HG03442 (cell line): ENCODE measurements around the gene KAZN.
A peak's percentile ranks its signal among the peaks of the same experiment; 100 is the strongest.

Source experiments
- ATAC-seq: cut with Tn5 transposase; IDR thresholded peaks from one replicate; pipeline ENCODE4 v1.9.1; 2021; ENCODE audit warnings: mild to moderate bottlenecking, moderate library complexity; ENCODE audit not compliant: unreplicated experiment

The KAZN gene

DNA sequence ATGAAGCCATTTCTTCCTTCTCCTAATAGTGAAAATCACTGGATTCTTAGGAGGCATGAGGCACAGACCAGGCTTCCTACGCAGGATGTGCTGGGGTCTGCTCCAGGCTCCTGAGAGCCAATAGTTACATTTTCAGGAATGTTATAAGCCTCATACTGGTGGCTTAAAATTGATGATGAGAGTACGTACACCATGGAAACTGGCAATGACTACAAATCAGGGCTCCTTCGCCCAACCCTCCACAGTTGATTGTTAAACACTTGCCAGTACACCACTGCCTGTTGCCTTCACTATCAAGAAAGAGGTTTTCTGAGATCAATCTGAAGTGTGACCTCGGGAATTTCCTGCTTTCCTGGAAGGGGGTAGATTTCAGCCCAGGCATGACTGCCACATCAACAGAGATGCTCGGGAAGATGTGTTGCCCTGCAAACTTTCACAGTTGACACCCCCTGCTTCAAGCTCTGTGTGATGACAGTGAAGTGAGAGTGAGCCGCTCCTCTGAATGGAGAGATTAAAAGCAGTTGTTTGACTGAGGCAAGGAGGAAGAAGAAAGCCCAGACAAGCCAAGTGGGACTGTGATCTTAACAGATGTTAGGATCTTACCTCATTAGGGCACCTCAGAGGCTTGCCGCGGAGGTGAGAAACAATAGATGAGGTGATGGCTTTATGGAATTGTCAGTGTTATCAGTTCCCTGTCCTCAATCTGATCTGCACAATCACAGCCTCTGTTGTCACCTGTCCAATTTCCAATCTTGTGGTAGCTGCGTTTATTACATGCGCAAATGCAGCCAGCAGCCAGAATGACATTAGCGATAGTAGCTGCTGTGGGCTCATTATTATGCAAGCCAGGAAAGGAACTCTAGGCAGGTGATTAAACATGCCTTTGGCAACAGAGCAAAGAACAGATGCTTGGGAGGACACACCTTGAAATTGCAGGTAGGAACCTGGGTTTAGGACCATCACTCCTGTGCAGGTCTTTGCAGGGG is 277.3 kb downstream of the KAZN start:
- no peak for ATAC-seq

DNA sequence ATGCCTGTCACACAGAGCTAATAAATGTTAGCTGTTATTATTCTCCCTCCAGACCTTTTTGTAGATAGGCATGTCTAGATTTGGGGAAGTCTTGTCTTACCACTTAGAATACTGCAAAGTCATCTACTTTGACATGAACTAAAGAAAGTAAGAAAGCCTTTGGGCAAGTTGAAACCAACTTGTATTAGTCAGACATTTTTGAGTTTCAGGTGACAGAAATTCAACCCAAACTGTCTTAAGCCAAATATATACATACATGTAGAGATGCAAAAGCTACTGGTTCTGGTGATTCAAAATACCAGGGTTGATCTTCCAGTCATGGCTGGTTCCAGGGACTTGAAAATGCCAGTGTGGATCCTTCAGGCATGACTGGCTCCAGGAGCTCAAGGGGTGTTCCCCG is 278.3 kb downstream of the KAZN start:
- no peak for ATAC-seq

DNA sequence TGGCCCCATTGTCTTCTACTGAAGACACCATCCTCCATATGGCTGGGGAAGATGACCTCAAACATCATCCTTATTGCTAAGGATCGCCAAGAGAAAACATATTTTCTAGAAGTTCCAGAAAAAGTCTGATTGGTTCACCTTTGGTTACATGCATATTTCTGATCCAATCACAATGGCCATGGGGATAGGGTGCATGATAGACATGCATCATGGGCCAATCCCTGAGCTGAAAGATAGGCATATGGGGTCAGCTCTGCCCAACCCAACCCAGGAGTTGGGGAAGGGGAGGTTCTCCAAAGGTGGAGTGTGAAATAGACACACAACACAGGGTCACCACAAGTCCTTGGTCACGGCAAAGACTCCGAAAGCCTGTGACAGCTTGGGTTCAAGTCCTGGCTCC is 278.7 kb downstream of the KAZN start:
- ATAC-seq = no peak

DNA sequence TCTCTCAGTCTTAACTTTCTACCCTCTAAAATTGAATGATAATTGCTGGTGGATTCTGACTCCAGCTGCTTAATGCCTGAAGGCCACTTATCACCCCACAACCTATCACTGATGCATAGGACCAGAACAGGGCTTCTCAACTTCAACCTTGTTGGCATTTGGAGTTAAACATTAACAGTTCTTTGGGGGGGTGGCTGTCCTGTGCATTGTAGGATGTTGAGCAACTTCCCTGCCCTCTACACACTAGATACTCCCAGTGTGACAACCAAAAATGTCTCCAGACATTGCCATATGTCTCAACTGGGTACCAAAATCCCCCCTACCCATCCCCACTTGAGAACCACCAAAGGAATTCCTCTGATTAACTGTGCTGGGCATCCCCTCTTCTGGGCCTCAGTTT is 279.6 kb downstream of the KAZN start:
- no peak for ATAC-seq

DNA sequence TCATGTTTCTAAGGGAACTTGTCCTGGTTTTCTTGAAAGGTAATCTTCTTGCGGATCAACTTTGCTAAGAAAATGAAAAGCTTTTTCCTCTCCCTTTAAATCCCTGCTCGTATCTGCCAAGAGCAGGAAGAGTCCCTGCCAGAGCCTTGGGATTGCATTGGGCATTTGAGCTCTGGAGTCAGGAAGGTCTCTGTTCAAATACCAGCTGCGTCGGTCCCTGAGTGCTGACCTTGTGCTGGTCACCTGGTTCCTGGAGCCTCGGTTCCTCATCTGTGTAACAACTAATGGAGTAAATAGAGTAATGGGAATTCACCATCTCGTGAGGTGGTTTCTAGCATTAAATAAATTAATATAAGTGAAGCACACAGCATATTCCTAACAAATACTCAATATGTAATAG is 280.5 kb downstream of the KAZN start:
- no peak for ATAC-seq

DNA sequence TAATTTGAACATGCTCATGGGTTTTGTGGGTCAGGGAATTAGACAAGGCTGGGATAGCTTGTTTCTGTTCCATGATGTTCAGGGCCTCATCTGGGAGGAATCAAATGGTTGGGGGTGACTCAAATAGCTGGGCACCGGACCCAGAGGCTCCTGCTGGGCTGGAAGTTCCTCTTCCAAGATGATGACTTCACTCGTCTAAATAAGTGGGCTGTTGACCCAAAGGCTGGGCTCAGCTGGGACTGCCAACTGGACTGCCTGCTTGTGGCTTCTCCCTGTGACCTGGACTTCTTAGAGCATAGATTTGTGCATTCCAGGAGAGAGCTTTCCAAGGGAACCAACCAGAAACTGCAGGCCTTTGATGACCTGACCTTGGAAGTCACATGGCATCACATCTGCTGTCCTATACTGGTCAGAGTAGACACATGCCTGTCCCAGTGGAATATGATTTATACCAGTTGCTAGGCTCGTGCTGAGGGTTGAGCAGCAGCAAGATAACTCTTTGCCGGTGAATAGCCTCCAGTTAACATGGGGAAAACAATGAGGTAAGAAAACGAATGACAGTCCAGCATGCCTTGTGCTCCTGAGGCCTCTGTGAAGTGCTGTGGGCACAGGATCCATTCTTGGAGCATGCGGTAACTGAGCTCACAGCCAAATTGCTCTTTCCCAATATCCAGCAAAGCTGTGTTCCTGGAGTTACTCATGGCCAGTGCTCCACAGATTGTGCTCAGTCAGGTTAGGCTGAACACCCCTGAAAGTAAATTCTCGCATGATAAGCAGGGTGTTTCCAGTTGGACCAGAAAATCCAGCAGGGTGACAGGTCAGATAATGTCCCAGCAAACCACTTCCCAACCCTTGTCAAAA is 282.2 kb downstream of the KAZN start:
- ATAC-seq = no peak

DNA sequence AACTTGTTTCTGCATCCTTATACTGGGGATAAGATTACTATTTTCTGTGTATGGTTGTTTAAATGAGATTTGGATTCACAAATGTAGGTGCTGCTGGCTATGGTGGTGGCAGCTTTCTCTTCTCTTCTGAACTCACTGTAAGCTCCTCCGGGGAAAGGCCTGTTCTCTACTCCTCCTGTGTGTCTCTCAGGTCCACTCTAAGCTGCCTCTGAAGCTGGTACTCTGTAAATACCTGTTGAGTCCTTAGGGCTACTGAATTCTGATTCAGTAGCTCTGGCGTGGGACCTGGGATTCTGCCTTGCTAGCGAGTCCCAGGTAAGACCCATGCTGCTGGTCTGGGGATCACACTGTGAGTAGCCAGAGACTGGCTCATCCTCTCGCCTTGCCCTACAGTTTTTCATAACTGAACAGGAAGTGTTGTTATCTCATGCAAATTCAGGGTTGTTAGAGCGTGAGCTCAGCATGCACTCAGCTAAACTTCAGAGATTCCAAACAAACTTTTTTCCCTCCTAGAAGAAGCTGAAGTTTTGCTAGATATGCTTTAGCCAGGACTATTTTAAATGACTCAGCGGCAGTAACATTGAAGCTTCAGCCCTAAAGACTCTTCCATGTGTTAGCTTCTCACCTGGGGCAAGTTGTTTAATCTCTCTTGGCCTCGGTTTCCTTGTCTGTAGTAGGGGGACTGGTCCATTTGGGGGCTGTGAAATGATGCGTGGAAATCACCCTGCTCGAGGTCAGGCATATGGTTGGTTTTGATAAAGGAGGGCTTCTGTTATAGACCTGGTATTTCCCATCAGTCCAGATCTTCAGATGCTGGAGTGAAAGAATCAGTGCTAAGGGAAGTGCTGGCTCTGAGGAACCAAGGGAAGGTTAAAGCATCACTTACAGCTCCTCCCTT is 283.5 kb downstream of the KAZN start:
- peak; percentile 67 for ATAC-seq

DNA sequence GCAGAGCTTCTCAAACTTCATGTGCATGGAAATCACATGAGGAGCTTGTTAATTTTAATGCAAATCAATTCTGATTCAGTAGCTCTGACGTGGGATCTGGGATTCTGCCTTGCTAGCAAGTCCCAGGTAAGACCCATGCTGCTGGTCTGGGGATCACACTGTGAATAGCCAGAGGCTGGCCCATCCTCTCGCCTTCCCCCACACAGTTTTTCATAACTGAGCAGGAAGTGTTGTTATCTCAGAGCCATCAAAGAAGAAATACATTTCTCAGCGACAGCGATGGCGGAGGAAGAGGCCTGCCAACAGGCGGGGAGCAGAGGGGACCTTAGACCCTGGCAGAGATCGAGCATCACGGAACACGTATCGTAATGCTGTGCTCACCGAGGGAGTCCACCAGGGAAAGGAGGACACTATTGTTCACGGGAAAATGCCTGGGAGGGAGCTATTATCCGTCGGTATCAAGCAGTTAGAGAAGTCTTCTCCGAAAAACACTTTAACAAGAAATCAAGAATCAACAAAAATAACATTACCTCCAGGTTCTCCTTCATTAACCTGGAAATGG is 286.2 kb downstream of the KAZN start:
- no peak for ATAC-seq

DNA sequence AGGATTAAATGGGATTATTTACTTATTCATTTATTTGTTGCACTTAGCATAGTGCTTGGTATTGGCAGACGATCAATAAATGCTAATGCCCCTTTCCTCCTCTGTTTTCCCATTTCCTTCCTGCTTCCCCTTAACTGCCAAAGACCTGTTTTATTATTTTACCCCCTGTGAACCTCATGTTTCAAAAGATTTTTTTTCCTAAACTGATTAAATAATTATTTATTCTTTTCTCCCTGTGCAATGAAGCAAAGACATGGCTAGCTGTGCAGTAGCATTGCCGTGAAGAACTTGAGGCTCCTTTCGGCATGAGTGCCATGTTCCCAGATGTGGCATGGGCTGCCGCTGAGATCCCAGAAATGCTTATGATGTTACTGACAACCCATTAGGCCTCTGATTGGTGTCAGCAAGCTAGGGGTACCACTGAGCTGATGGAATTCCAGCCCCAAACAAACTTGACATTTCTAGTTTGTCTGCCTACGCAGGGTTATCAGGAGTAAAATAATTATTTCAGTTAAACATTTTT is 288.6 kb downstream of the KAZN start:
- ATAC-seq = no peak

DNA sequence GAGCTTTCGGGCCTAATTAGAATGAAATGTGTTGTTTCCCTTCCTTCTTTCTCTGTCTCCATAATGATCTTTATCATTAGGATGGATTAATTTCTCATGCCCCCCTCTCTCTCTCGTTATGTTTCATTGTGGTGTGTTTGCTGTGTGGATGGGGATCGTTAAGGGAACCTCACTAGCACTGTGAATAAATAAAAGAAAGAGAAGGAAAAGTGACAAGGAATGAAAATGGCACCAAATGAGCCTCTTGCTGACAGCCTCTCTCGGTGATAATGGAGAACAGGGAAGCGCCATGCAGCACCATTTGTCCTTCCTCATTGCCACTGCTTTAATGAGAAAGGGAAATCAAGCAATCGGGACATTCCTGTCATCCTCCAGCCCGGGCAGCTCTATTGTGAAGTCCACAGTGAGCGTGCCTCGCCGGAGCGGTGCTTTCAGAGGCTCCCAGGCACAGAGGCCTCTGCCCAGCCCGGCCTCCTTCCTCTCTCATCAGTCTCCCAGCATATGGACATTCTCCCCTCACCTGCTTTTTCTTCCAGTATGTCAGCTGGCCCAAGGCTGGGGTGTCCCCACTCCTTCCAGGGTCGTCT is 289.4 kb downstream of the KAZN start:
- ATAC-seq = no peak

DNA sequence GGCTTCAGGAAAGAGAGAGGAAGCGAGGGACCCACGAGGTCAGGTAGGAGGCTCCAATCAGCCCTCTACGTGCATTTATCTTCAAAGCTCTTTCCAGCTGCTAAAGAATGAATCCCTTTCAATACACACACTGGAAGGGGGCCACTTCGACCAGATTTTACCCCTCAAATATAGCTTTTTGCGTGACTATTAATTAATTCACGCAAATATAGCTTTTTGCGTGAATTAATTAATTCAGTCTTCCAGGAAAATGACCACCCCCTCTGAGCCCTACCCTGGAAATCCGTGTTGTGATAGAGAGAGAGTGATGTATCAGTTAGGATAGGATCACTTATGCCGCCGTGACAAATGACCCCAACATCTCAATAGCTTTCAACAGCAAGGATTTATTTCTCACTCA is 289.9 kb downstream of the KAZN start:
- no peak for ATAC-seq

DNA sequence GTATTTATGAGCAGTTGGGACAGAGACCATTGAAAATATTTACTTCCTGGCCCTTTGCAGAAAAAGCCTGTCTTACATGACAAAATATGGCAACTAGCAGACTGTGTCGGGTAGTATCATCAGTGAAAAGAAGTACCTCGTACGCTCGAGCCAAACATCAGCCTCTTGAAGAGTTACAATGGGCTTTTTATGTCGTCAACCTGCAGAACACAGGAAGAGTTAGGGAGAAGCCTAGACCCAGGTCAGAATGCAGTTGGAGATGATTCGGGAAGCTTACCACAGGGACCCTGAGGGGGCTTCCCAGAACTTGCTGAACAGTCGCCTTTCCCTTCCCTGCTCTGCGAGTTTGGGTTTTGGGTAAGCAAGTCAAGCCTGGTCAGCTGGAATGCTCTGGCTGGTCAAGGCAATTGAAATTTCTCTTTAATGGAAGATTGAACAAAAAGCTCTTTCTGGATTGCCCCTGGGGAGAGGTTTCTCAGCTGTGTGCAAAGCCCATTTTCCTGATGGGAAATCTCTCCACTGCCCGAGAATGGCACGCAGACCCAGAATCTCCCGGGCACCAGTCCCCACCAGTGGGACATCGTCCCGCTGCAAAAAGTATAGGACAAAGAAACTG is 291.4 kb downstream of the KAZN start:
- no peak for ATAC-seq

DNA sequence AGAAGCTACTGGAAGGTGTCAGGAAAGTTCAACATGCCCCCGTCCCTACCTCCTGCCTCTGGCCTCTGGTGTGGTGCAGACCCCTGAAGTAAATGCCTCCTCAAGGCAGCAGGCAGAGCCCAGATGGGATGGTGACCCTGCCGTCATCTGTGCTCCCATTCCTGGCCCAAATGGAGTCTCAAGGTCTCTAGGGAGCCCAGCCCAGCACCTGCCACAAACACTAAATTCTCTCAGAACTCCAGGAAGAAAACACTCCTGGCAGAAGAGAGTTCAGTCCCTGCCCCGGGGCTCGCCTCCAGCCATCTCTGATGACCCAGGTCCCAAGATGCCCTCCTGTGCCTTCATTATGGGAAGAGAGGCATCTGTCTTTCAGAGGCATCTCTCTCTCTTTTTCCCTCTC is 293.5 kb downstream of the KAZN start:
- no peak for ATAC-seq

DNA sequence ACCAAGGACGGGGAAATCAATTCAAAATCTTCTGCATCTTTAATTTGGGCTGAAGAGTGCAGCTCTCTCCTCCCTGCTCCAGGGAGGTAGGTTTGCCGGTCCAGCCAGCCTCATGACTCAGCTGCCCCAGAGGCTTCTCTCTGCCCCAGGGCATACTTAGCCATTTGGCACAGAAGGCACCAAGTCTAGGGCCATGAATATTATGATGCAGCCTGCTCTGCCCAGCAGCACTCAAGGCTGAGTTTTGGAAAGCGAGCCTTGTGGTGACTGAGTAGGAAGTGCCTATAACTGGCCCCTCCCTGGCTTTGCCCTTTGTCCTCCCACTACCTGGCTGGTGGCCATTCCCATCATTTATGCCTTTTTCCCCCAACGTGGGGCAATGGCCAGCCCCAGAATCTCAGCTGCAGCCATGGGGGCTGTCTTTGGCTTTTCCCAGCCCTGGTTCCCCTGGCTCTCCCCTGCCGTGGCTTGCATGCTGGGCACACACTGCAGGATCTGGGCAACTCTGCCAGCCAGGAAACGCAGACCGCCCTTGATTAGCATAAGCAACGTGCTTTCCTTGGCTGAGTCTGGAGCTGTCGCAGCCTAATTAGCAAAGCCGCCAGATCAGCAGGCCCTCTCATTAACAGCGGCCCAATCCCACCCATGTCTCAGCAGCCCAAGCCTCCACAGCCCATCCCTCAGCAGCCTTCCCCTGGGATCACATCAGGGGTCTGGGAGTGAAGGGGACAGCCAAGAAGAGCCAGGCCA is 296.5 kb downstream of the KAZN start:
- no peak for ATAC-seq

DNA sequence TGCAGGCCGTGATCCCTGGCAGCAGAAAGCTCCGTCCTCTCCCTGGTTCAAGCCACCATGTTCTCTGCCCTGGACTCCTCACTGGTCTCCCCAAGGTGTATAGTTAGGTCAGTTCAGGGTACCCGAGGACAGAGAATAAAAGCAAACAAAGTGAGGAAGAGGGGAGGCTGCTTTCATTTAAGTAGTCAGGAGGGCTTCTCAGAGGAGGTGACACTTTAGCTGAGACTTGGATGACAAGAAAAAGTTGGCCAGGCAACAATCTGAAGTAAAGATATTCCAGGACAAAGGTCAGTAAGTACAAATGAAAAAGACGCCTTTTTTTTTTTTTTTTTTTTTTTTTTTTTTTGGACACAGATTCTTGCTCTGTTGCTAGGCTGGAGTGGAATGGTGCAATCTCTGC is 297.2 kb downstream of the KAZN start:
- no peak for ATAC-seq

DNA sequence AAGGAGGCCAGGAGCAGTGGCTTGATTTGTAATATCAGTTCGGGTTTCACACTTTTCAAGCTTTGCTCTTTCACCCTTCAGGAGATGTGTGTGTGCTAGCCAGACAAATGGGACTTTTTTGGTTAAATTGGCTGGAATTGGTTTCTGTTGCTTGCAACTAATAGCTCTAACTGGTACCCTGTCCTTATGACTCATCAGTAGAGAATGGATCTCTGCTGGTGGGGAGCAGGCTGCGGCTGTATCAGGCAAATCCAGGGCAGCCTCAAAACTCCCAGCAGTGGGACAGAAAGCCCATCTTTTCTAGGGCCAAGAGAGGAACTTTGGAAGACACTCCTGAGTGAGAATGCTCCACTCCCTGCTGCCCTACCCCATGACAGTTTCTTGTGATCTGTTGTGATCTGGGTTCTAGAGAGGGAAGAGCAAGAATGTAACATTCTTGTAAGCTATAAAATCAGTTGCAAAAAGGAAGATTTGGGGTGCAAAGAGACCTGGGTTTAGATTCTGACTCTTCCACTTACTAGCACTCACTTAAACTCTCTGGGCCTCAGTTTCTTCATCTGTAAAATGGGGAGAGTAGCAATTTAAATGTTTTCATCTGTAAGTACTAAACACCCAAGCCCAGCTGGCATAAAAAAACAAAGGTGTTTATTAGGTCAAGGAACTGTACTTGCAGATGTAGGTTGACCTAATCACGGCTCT is 298.0 kb downstream of the KAZN start:
- ATAC-seq = no peak

DNA sequence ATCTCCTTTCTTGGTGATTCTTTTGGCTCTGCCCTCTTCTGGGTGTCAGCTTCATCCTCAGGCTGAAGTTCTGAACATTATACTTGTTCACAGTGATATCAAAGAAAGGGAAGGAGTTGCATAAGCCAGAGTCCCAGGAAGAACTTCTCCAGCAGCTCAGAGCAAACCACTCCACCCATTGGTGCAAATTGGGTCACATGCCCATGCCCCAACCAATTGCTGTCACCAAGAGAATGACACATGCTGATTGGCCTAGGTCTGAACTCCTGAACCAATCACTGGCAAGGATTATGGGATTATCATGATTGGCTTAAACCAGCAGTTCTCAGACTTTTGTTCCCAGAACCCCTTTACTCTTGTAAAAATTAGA is 298.6 kb downstream of the KAZN start:
- ATAC-seq = no peak

DNA sequence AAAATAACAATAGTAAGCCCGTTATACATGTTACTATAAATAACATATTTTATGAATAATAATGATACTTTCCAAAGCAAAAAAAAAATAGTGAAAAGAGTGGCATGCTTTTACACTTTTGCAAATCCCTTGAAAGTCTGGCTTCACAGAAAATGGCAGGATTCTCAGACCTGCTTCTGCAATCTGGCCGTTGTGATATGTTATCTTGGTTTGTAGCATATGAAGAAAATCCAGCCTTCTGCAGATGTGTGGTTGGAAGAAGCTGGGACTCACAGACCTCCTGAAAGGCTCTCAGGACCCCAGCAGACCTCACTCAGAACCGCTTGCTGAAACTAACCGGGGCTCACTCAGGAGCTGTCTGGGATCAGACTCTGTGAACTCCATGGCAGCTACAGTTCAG is 299.1 kb downstream of the KAZN start:
- ATAC-seq = no peak
